ENCODE results near the gene NDFIP1.

The NDFIP1 gene

DNA sequence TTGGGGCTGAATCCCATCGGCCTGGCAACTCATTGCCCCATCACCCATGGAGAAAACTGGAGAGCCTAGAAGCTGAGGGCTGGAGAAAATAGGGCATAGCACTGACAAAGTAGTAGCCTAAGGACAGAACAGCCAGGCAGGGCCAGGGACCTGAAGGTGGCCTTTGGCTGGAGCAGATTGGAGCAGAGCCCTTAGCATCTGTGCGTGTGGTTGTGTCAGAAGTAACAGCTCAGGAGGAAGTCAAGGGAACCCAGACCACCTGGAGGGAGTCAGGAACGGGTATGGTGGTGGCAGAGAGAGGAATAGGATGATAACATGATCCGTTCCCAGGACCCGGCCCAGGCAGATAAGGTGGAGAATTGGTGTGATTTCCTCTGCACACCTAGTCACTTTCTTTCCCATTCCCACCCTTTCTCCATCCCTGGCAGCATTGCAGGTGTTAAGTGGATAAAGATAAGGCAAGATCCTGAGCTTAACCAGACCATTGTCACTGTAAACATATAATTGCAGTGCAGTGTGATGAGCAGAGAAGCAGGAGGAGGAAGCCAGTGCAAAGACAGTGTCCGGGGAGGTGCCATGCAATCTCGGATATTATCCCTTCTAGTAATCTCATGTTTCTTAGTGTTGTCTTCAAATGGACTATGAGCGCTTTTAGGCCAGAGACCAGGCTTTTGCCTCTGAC is 67.0 kb downstream of the NDFIP1 start:
- peak overlapping the region; percentile 10; the same call in 1 of the 2 replicates for H3K27ac ChIP-seq
- TF ChIP-seq, protein P1, sequence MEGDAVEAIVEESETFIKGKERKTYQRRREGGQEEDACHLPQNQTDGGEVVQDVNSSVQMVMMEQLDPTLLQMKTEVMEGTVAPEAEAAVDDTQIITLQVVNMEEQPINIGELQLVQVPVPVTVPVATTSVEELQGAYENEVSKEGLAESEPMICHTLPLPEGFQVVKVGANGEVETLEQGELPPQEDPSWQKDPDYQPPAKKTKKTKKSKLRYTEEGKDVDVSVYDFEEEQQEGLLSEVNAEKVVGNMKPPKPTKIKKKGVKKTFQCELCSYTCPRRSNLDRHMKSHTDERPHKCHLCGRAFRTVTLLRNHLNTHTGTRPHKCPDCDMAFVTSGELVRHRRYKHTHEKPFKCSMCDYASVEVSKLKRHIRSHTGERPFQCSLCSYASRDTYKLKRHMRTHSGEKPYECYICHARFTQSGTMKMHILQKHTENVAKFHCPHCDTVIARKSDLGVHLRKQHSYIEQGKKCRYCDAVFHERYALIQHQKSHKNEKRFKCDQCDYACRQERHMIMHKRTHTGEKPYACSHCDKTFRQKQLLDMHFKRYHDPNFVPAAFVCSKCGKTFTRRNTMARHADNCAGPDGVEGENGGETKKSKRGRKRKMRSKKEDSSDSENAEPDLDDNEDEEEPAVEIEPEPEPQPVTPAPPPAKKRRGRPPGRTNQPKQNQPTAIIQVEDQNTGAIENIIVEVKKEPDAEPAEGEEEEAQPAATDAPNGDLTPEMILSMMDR (conservative IDR thresholded peaks at IDR 0.05): no peak

DNA sequence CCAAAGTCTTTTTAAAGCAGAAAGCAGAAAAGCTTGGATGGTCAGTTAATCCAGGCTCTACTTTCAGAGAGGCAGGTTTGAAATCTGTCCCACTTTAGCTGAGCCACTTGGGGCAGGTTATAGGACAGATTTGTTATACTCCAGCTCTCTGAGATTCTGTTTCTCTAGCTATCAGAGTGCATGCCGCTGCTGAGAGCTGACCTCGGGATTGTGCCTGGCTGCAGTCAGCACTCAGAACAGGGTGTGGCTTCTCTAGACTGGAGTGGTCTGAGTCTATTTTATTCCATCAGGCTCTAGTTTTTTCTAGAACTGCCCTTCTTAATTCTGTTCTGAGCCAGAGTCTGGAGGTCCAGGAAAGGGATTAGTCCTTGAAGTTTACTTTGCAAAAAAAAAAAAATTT is 67.7 kb downstream of the NDFIP1 start:
- TF ChIP-seq, protein P1 (conservative IDR thresholded peaks at IDR 0.05): no peak

DNA sequence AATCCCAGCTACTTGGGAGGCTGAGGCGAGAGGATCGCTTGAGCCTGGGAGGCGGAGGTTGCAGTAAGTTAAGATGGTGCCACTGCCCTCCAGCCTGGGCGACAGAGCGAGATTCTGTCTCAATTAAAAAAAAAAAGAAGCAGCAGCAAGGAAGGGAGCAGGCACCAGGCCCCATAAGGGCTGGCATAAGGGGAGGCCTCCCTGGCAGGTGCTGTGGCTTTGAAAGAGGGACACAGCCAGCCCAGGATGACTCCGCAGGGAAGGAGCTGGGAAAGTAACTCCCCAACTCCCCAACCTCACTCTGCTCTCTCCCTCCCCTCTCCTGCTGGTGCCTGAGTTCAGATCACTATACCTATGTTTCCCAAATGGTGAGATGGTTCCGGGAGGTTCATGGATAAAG is 70.1 kb downstream of the NDFIP1 start:
- TF ChIP-seq, protein P1 (conservative IDR thresholded peaks at IDR 0.05): no peak
- H3K27ac ChIP-seq: no peak overlapping the region

More for the DNA sequence above, 67.7 kb downstream of the NDFIP1 start:
- peak overlapping the region; percentile 10; the same call in 1 of the 2 replicates for H3K27ac ChIP-seq

DNA sequence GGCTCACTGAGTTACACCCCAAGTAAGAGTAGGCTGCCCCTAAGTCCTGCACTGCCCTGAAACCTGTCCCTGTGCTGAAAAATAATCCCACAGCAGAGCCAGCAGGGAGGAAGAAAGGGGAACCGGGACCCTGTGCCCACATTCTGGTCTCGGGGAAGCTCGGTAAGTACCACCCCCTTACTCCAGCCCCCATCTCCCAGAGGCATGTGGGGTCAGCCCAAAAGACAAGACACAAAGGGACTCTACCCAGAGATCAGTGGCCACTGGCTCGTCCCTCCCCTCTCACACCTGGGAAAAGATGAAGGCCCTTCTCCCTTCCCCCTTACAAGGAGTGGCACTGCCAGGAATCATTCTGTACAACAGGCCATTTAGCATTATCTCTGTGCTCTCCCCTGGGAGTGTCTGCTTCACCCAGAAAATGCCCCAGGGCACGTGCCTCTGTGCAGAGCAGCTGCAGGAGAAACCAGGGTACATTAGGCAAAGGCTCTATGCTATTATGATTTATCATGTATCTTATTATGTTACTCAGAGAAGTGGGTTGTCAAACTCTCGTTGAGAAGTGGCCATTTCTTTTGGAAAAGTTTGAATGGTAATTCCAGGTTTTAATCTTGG is 71.3 kb downstream of the NDFIP1 start:
- TF ChIP-seq, protein P1 (conservative IDR thresholded peaks at IDR 0.05): no peak

DNA sequence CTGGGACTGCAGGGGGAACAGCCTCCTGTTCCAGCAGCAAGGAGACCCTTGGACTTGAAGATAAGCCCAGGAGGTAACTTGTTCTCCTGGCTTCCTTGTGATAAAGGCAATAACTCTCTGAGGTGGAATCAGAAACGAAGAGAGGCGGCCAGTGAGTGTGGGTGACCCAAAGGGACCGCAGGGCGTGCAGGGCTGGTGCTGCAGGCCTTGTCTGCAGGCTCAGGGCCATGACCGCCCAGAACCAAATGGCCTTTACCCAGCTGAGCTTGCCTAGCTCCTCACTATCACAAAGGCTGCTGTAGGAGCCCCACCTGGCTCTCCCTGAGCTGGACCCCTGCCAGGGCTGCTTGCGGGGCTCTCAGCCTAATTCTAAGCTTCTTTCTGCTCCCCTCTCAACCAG is 72.5 kb downstream of the NDFIP1 start:
- TF ChIP-seq, protein P1 (conservative IDR thresholded peaks at IDR 0.05): no peak
- H3K27ac ChIP-seq: no peak overlapping the region; the same call in 1 of the 2 replicates

More for the DNA sequence above, 71.3 kb downstream of the NDFIP1 start:
- H3K27ac ChIP-seq: peak overlapping the region; percentile 29; the same call in 1 of the 2 replicates

DNA sequence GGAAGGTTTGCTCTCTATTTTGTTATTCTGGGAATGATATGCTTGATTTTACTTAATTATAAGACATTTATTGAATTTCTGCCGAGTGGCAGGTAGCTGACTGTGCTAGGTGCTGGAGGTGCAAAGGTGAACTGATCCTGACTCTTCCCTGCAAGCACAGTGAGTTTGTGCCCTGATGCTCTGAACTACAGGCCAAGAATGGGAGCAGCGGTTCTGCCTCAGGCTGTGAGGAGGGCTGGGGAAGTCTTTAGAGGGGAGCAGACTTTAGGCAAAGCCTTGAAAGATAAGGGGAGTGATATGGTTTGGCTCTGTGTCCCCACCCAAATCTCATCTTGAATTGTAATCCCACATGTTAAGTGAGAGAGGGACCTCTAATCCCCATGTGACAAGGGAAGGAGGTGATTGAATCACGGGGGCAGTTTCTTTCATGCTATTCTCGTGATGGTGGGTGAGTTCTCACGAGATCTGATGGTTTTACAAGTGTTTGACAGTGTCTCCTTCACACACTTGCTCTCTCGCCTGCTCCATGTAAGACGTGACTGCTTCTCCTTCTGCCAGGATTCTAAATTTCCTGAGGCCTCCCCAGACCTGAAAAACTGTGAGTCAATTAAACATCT is 73.1 kb downstream of the NDFIP1 start:
- TF ChIP-seq, protein P1 (conservative IDR thresholded peaks at IDR 0.05): no peak
- no peak overlapping the region; the same call in 1 of the 2 replicates for H3K27ac ChIP-seq

DNA sequence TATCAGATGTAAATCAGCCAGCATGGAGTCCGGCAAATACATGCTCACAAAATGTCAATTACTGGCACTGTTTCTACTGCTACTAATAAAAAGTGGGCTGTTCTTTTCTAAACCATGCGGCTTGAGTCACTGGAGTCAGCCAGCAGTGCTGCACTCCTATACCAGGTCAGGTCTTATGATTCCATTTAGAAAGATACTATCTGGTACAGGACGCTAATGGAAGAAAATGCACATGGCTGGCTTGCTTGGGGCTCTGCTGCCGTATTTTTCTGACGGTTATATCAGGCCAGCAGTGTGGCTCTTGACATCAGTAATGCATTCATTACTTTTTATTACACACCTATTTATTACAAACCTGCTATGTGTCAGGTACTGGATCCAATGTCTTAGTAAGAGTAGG is 74.3 kb downstream of the NDFIP1 start:
- no peak overlapping the region for H3K27ac ChIP-seq
- TF ChIP-seq, protein P1 (conservative IDR thresholded peaks at IDR 0.05): no peak

Data from VCaP (cell line).